Activated naive CD4-positive, alpha-beta T cell treated with anti-CD3 and anti-CD28 coated beads, Interleukin-2, amount 50 U/mL, for 16 hours (primary cell): ENCODE data around the gene RAB3GAP2.
"Not testable (repeated sequence)": the region's sequence is repeated elsewhere in the genome, so short reads cannot be mapped to it uniquely, and the experiment has no call there.

Source experiments
- DNase-seq: peaks from one replicate; pipeline ENCODE4 v3.0.0-alpha.2; 2020

The RAB3GAP2 gene

DNA sequence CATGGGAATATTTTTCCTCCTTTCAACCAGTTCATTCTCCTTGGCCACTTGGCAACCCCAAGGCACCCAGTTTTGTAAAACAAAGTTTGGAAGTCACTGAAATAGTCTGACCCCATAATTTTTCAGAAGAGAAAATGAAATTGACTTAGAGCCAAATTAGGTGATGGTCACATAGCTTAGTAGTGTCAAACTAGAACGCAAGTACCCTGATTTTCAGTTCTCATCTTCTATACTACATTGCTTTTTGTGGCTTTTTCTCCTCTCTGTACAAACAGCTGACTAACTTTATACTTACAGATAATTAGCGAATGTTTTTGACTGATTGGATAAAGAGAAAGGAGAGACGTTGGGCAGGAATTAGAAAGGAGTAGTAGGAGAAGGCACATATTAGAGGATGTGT lies 145.2 kb downstream of the RAB3GAP2 start:
- no peak for DNase-seq

DNA sequence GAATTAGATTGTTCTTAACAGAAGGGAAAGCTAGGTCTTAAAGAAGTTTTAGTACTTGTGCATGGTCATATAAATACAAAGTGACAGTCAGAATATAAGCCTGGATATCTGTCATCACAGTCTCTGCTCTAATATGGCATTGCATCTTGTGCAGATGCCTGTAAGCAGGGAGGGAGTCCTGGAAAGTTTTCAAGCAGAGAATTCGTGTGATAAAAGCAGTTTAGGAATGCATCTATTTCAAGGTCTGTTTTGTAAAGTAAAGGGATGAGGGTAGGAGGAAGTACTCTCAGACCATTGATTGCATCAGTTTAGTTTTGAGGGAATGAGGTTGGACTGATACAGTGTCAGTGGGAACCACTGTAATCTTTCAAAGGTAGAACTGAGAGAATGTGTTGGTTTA lies 147.7 kb downstream of the RAB3GAP2 start:
- DNase-seq, result no peak

DNA sequence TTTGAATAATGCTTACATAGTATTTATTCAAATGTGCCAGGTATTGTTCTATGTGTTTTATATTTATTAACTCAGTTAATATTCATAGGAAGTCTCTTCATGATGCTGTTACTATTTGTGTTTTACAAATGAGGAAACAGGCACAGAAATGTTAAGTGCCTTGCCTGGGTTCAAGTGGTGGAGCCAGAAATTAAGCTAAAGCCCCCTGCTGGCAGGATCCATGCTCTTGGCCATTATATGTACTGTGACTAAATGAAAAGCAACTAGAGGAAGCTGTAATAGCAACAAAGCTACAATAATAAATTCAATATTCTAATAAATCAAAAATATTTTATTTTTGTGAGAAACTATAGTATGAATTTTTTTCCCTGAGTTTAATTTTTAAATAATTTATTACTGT lies 148.4 kb downstream of the RAB3GAP2 start:
- no peak for DNase-seq

DNA sequence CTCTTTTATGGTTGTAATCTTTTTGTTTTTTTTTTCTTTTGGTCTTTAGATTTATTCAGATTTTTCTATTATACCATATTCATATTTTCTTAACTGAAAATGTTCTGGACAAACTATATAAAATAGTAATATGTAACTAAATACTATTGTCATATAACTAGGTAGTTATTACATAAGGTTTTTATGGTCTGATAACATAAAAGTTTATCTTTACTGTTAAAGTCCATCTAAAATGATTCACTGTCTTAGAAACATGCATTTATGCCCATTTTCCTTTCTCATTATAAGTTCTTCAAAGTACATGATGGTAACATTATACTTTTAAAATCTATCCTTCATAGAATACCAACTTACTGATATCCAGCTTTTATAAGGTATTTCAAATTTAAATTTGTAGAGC lies 149.2 kb downstream of the RAB3GAP2 start:
- DNase-seq, result no peak

DNA sequence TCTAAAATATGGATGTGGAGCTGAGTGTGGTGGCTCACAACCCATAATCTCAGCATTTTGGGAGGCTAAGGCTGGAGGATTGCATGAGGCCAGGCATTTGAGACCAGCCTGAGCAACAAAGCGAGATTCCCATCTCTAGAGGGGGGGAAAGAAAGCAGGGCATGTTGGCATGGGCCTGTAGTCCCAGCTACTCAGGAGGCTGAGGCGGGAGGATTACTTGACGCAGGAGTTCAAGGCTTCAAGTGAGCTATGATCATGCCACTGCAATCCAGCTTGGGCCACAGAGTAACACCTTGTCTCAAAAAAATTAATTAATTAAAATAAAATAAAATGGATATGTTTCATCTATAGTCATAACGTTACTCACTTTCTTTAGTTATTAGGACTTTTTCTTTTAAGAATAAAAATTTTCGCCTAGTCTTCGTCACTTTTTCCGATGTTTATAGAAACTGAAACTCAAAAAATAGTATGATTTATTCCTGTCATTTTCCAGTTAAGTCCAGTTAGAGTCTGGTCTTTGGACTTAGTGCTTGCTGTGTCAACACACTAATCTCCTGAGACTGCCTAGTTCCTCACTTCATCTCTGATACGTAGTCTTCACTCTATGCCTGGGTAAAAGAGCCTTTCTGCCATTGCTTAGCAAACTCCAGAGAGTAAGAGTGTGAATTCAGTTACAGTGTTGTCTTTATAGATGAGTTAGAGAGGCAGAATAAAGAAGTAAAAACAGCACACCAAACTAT lies 150.3 kb downstream of the RAB3GAP2 start:
- no peak for DNase-seq

DNA sequence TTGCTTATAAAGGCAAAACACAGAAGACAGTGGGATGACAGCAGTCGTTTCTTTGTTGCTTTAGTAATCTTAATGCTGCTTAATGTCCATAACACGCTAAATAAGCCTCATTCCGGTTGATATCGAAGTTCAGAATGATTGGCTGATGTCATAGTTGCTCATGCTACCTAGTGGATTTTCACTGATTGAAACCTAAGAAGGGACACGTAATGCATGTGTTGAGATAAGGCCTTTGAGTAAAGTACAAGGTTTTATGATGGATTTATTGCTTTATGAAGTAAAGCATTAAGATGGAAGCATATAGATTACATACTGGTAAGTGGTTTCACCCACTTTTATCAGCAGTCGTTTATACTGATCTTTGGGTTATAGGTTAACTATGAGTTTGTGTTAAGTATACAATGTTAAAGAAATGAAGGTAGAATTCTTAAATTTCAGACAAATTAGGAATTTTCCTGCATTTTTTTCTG lies 153.2 kb downstream of the RAB3GAP2 start:
- no peak for DNase-seq

DNA sequence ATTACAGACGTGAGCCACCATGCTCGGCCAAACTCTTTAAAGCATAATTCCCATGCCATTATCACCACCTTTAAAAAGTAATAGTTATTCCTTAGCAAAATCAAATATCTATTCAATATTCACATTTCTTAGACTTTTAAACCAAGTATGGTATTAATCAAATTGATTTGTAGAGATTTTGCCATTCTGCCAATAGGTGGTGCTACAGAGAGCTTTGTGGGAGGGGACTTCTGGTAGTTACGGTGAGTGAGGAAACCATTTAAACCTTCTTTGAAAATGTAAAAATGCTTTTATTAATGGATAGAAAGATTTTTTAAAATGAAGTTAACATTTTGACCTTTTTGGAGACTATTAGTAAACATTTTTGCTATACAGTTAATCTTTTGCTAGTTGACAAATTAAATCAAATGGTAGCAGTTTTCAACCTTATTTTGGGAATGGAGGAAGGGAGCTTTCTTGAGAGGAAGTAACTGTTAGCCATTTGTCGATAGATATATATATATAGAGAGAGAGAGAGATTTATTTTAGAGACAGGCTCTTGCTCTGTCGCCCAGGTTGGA lies 159.0 kb downstream of the RAB3GAP2 start:
- no peak for DNase-seq

DNA sequence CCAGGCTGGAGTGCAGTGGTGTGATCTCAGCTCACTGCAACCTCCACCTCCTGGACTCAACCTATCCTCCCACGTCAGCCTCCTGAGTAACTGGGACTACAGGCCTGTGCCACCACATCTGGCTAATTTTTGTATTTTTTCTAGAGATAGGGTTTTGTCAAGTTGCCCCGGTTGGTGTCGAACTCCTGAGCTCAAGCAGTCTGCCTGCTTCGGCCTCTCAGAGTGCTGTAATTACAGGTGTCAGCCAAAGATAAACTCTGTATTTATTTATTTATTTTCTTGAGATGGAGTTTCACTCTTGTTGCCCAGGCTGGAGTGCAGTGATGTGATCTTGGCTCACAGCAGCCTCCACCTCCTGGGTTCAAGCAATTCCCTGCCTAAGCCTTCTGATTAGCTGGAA lies 159.7 kb downstream of the RAB3GAP2 start:
- not testable (repeated sequence) for DNase-seq

DNA sequence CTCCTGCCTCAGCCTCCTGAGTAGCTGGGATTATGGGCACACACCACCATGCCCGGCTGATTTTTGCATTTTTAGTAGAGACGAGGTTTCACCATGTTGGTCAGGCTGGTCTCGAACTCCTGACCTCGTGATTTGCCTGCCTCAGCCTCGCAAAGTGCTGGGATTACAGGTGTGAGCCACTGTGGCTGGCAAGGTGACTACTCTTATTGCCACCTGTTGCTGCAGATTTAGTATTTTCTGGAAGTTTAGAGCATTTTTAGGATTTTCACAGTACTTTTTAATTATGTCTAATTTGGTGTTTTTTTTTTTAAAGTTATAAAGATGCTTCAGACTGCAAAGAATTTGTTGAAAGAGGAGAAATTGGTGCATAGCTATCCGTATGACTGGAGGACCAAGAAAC lies 161.8 kb downstream of the RAB3GAP2 start:
- not testable (repeated sequence) for DNase-seq

DNA sequence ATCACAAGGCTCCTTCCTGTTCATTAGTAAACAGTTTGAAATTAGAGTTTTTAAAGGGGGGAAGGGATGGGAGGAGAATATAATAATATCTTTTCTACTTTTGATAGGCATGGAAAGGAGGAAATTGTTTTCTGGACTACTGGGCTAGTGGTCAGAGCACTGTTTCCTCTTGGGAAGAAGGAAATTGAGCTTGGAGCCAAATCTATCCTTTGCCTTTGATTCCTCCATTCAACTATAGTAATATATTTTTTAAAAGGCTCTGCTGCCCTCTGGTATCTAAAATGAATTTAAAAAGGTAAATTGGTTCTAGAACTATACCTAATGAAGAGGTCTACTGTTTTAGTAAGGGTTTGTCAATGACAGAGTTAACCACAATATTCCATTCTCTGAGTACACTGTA lies 172.4 kb downstream of the RAB3GAP2 start:
- no peak for DNase-seq
